H1 (cell line): ENCODE data around the gene SMIM44. TPM values are rescaled to one million over a fixed set of nuclear protein-coding genes. Genes with fewer than 3 reads are reported as not detected.

Source experiments
- CHD2 ChIP-seq: IDR thresholded peaks from 2 replicates; pipeline ENCODE4 v1.6.1; 2012; ENCODE audit warnings: low read length, improper control_type of control experiment
- CHD7 ChIP-seq: fragments of 300-600 bp; sonication (generic); IDR thresholded peaks from 2 replicates; pipeline ENCODE4 v1.7.1; 2012; ENCODE audit warnings: low read length, moderate library complexity, mild to moderate bottlenecking, inconsistent platforms; ENCODE audit not compliant: insufficient replicate concordance
- CTBP2 ChIP-seq: IDR thresholded peaks from 2 replicates; pipeline ENCODE4 v1.7.0; 2011; ENCODE audit warnings: borderline replicate concordance, mild to moderate bottlenecking, moderate library complexity, mixed read lengths, low read length; ENCODE audit not compliant: insufficient read depth, insufficient read length
- JUND ChIP-seq: IDR thresholded peaks from 2 replicates; pipeline ENCODE4 v1.6.1; 2011; ENCODE audit warnings: mild to moderate bottlenecking, improper control_type of control experiment, low read length
- NANOG ChIP-seq: IDR thresholded peaks from 2 replicates; pipeline ENCODE4 v1.6.1; 2011; ENCODE audit warnings: low read length, low read depth, mild to moderate bottlenecking, inconsistent platforms; ENCODE audit not compliant: insufficient read depth, poor library complexity, severe bottlenecking
- RNF2 ChIP-seq: fragments of 200-900, 300-1000 bp; sonication (generic); IDR thresholded peaks from 2 replicates; pipeline ENCODE4 v1.7.1; 2016; ENCODE audit warnings: borderline replicate concordance, low read depth, mild to moderate bottlenecking, antibody characterized with exemption, low read length; ENCODE audit not compliant: poor library complexity, severe bottlenecking; ENCODE audit errors: missing control alignments
- TAF7 ChIP-seq: optimal IDR thresholded peaks from 2 replicates; pipeline ENCODE3; 2011; ENCODE audit warnings: low read depth, mild to moderate bottlenecking, inconsistent platforms, low read length, moderate library complexity, borderline replicate concordance
- polyA plus RNA-seq, 7 experiments: library from polyadenylated mRNA; depleted of rRNA in 3 of 7; stranded (reverse) in 5 of 7; unstranded in 2 of 7; fragments of >200 nt in 5 of 7; fragments of 200-250 nt in 2 of 7; gene quantifications; 1 replicate in 5 of 7; 2 replicates in 1 of 7; 4 replicates in 1 of 7; pipeline versions ENCODE4 v1.2.1 to v1.2.3, GENCODE V29; 2011 to 2013; ENCODE audit warnings: missing spikeins in 2 of 7, mixed read lengths in 2 of 7
- total RNA-seq: library from RNA; stranded (reverse); fragmentation: NEBNext Ultra II Directional; extraction: Animal tissue kit (Norgen Biotek cat#: 25700); gene quantifications from 2 replicates; pipeline ENCODE4 v1.2.1, GENCODE V29; 2021

Gene SMIM44
- total and polyA plus RNA-seq, 2 of the 8 experiments (the other 6 are each of a cell fraction or from before 2014, with no cell fraction given): not detected

GRCh38 chr19:3434630-3435553, 48.3 kb downstream of the SMIM44 start (continued):
- TF ChIP-seq CHD7 (no peak), RNF2 (no peak), JUND (peak; percentile 90), NANOG (no peak), CTBP2 (peak; percentile 53), TAF7 (no peak), CHD2 (peak; percentile 89)
